ENCODE results near the gene CAPZA1. TPM values are rescaled to one million over a fixed set of nuclear protein-coding genes. Genes with fewer than 3 reads are reported as not detected.

The CAPZA1 gene
- total RNA-seq, 1 experiment from 2014 or later: 97.5 TPM

GRCh38 chr1:112633628-112634027, 14.0 kb downstream of the CAPZA1 start:
- no peak for TF ChIP-seq ZNF671 (CRISPR knock-in tag; IDR thresholded peaks at IDR 0.05)
- TF ChIP-seq ZNF512 (CRISPR knock-in tag; IDR thresholded peaks at IDR 0.05; ENCODE audit: borderline replicate concordance): no peak
- no peak for TF ChIP-seq FOXP4 (CRISPR knock-in tag; IDR thresholded peaks at IDR 0.05)
- TF ChIP-seq GRHL2 (CRISPR knock-in tag; IDR thresholded peaks at IDR 0.05; ENCODE audit: insufficient replicate concordance, severe bottlenecking): no peak
- no peak for TF ChIP-seq SMAD4 (CRISPR knock-in tag; IDR thresholded peaks at IDR 0.05)
- TF ChIP-seq NFATC4 (CRISPR knock-in tag; IDR thresholded peaks at IDR 0.05): no peak
- no peak for TF ChIP-seq MXD4 (CRISPR knock-in tag; IDR thresholded peaks at IDR 0.05; ENCODE audit: borderline replicate concordance)
- no peak for TF ChIP-seq ZNF317 (CRISPR knock-in tag; IDR thresholded peaks at IDR 0.05; ENCODE audit: borderline replicate concordance, low read depth)
- TF ChIP-seq OVOL2 (CRISPR knock-in tag; IDR thresholded peaks at IDR 0.05; ENCODE audit: borderline replicate concordance): no peak
- TF ChIP-seq ATF3 (CRISPR knock-in tag; conservative IDR thresholded peaks at IDR 0.05): no peak
- TF ChIP-seq ZNF263 (CRISPR knock-in tag; IDR thresholded peaks at IDR 0.05; ENCODE audit: low read depth): no peak
- no peak for TF ChIP-seq ZNF219 (CRISPR knock-in tag; IDR thresholded peaks at IDR 0.05; ENCODE audit: borderline replicate concordance)
- TF ChIP-seq NFE2L1 (CRISPR knock-in tag; IDR thresholded peaks at IDR 0.05): no peak
- no peak for TF ChIP-seq PREB (CRISPR knock-in tag; IDR thresholded peaks at IDR 0.05; ENCODE audit: borderline replicate concordance)
- TF ChIP-seq ZNF532 (CRISPR knock-in tag; IDR thresholded peaks at IDR 0.05; ENCODE audit: borderline replicate concordance): no peak
- peaks cover 4% of the 10 kb centered on the region for H3K9me3 Mint-ChIP-seq
- ChIA-PET CTCF (no interaction called here), POLR2A (no interaction called here)
- peaks cover 6% of the 10 kb centered on the region for H3K4me1 Mint-ChIP-seq
- ATAC-seq (no peak), DNase-seq (ENCODE audit: low spot score) (no peak)
- H3K27ac Mint-ChIP-seq: no peak overlapping the region
- H3K36me3 Mint-ChIP-seq: peaks cover 4% of the 10 kb centered on the region
- H3K27me3 Mint-ChIP-seq (ENCODE audit: low read depth): no peaks in the 10 kb centered on the region
- H3K4me3 Mint-ChIP-seq: no peak overlapping the region

- Mint-ChIP-seq H3K4me1 (peaks cover 6% of the 10 kb centered on the region), H3K36me3 (peaks cover 9% of the 10 kb centered on the region), H3K27me3 (ENCODE audit: low read depth) (no peaks in the 10 kb centered on the region), H3K4me3 (no peak overlapping the region), H3K9me3 (peaks cover 9% of the 10 kb centered on the region), H3K27ac (no peak overlapping the region)
- no peak for ATAC-seq
- POLR2A ChIA-PET: interaction anchor here (1.1 kb wide), 1 partner anchor 40 kb away, joined by 3 read pairs; the partner anchor contains the start of gene MOV10
- DNase-seq (ENCODE audit: low spot score): no peak
- CTCF ChIA-PET: no interaction called here
- TF ChIP-seq TCF7 (CRISPR knock-in tag; IDR thresholded peaks at IDR 0.05; ENCODE audit: low read depth) (no peak), IRF1 (CRISPR knock-in tag; IDR thresholded peaks at IDR 0.05) (no peak), ELF4 (CRISPR knock-in tag; IDR thresholded peaks at IDR 0.05; ENCODE audit: low read depth) (no peak), MYBL2 (CRISPR knock-in tag; IDR thresholded peaks at IDR 0.05) (no peak), NFE2L1 (CRISPR knock-in tag; IDR thresholded peaks at IDR 0.05) (no peak)
Measured at GRCh38 chr1:112634367-112634766, 14.7 kb downstream of the CAPZA1 start.
